ENCODE data around the gene KCNH3. TPM values are rescaled to one million over a fixed set of nuclear protein-coding genes. Genes with fewer than 3 reads are reported as not detected.

Gene KCNH3
- total and polyA plus RNA-seq, 2 of the 8 experiments (the other 6 are each of a cell fraction or from before 2014, with no cell fraction given): 0.24 to 0.50 TPM

GRCh38 chr12:49588721-49589516 lies 50.1 kb downstream of the KCNH3 start (continued):
- TF ChIP-seq HDAC6 (IDR thresholded peaks at IDR 0.05; ENCODE audit: low read depth, low read length) (no peak), TCF12 (IDR thresholded peaks at IDR 0.05; ENCODE audit: low read depth, low read length) (no peak), USF2 (IDR thresholded peaks at IDR 0.05; ENCODE audit: low read length) (no peak), GTF2F1 (IDR thresholded peaks at IDR 0.05; ENCODE audit: borderline replicate concordance, low read depth, low read length) (no peak), MAFK (IDR thresholded peaks at IDR 0.05; ENCODE audit: low read depth, low read length) (no peak)

Data from H1 (cell line).